Measurements from ENCODE around the gene FASTKD3.

GRCh38 chr5:7866196-7866595, 2.6 kb downstream of the FASTKD3 start:
- TF ChIP-seq HCFC1 (IDR thresholded peaks at IDR 0.05; ENCODE audit: low read length) = no peak
- no peak for TF ChIP-seq EZH2 (IDR thresholded peaks at IDR 0.05; ENCODE audit: borderline replicate concordance, control insufficient read depth, low read depth, low read length)
- TF ChIP-seq ZNF274 (IDR thresholded peaks at IDR 0.05; ENCODE audit: insufficient read depth, insufficient read length) = no peak
- TF ChIP-seq STAT3 (IDR thresholded peaks at IDR 0.05; ENCODE audit: low read depth, low read length) = no peak
- TF ChIP-seq ATF2 (IDR thresholded peaks at IDR 0.05; ENCODE audit: low read length) = no peak
- no peak for TF ChIP-seq CTCF (IDR thresholded peaks at IDR 0.05 in 2 of 3, conservative IDR thresholded peaks at IDR 0.05 in 1 of 3; ENCODE audit: control insufficient read depth in 2 of 3, extremely low read depth in 1 of 3, insufficient read depth in 1 of 3, low read depth in 3 of 3, low read length in 3 of 3)
- TF ChIP-seq RAD21 (IDR thresholded peaks at IDR 0.05; ENCODE audit: insufficient read depth, low read depth, low read length) = no peak
- TF ChIP-seq BACH1 (IDR thresholded peaks at IDR 0.05; ENCODE audit: borderline replicate concordance) = no peak
- no peak for TF ChIP-seq BCL3 (IDR thresholded peaks at IDR 0.05; ENCODE audit: borderline replicate concordance, insufficient read depth, low read depth, low read length, poor library complexity, severe bottlenecking)
- TF ChIP-seq NRF1 (conservative IDR thresholded peaks at IDR 0.05; ENCODE audit: low read depth, low read length) = no peak
